Liver (tissue), 3 donors: Measurements from ENCODE around the gene HS6ST3.

ENCODE experiments used
- CTCF ChIP-seq: fragments of 150-350 bp; IDR thresholded peaks from 2 replicates; pipeline ENCODE4 v1.5.1; 2017; ENCODE audit warnings: improper control_type of control experiment, low read depth, low read length; ENCODE audit not compliant: missing input control
- FOXA1 ChIP-seq: IDR thresholded peaks from 2 replicates; pipeline ENCODE4 v1.6.1; 2016; ENCODE audit warnings: antibody characterized with exemption
- GABPA ChIP-seq, 2 donors: IDR thresholded peaks in 1 of 2; conservative IDR thresholded peaks in 1 of 2; 2 replicates each; pipeline ENCODE4 v1.6.1; 2016; ENCODE audit warnings: antibody characterized with exemption in 2 of 2, mild to moderate bottlenecking in 1 of 2, moderate library complexity in 1 of 2
- HNF4A ChIP-seq, 2 donors: conservative IDR thresholded peaks; 2 replicates each; pipeline ENCODE4 v1.6.1; 2016; ENCODE audit warnings: antibody characterized with exemption in 2 of 2, mild to moderate bottlenecking in 2 of 2
- HNF4G ChIP-seq: IDR thresholded peaks from 2 replicates; pipeline ENCODE4 v1.6.1; 2016; ENCODE audit warnings: antibody characterized with exemption
- JUND ChIP-seq, 2 donors: IDR thresholded peaks; 2 replicates each; pipeline ENCODE4 v1.6.1; 2016; ENCODE audit warnings: antibody characterized with exemption in 2 of 2
- RAD21 ChIP-seq, 2 donors: IDR thresholded peaks; 2 replicates each; pipeline ENCODE4 v1.6.1; 2016; ENCODE audit warnings: antibody characterized with exemption in 2 of 2, mild to moderate bottlenecking in 2 of 2
- REST ChIP-seq: IDR thresholded peaks from 2 replicates; pipeline ENCODE4 v1.6.1; 2016; ENCODE audit warnings: antibody characterized with exemption, mild to moderate bottlenecking
- RXRA ChIP-seq, 2 donors: IDR thresholded peaks; 2 replicates each; pipeline ENCODE4 v1.6.1; 2017 to 2018; ENCODE audit warnings: antibody characterized with exemption in 2 of 2, mild to moderate bottlenecking in 1 of 2
- SP1 ChIP-seq: IDR thresholded peaks from 2 replicates; pipeline ENCODE4 v1.6.1; 2018; ENCODE audit warnings: antibody characterized with exemption, mild to moderate bottlenecking
- TAF1 ChIP-seq: conservative IDR thresholded peaks from 2 replicates; pipeline ENCODE4 v1.6.1; 2016; ENCODE audit warnings: antibody characterized with exemption, mild to moderate bottlenecking
- YY1 ChIP-seq: IDR thresholded peaks from 2 replicates; pipeline ENCODE4 v1.6.1; 2016; ENCODE audit warnings: antibody characterized with exemption, mild to moderate bottlenecking
- donor health status: healthy.
- donor health status: healthy.

GRCh38 chr13:96428911-96429310 lies 339.0 kb downstream of the HS6ST3 start:
- no peak for TF ChIP-seq CTCF
- TF ChIP-seq JUND (IDR thresholded peaks at IDR 0.05): no peak
- TF ChIP-seq REST: no peak
- no peak for TF ChIP-seq RXRA (IDR thresholded peaks at IDR 0.05)
- TF ChIP-seq HNF4A (conservative IDR thresholded peaks at IDR 0.05): no peak
- no peak for TF ChIP-seq YY1
- no peak for TF ChIP-seq FOXA1
- TF ChIP-seq RAD21 (IDR thresholded peaks at IDR 0.05): no peak
- no peak for TF ChIP-seq SP1
- TF ChIP-seq HNF4G: no peak
- no peak for TF ChIP-seq GABPA (IDR thresholded peaks at IDR 0.05 in 1 of 2, conservative IDR thresholded peaks at IDR 0.05 in 1 of 2)
- no peak for TF ChIP-seq TAF1
